ENCODE data around the gene LIN7B. TPM values are rescaled to one million over a fixed set of nuclear protein-coding genes. Genes with fewer than 3 reads are reported as not detected.

The LIN7B gene
- total and polyA plus RNA-seq, 2 experiments from 2014 or later = 1.2 to 10.5 TPM

DNA sequence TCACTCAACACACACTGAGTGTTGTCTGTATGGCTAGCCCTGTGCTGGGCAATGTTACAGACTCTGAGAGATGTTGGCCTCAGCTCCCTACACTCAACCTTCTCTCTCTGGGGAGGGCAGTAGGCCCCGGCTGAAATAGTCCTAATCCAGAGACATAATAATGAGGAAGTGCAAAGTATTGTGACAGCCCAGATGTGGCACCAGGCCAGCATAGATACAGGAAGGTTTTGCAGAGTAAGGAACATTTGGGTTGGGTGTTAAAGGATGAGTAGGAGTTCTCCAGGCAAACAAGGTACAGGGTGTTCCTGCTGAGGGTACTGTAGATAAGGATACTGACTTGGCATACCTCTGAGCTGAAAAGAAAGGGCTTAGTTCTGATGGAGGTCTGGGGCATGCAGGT is 2.4 kb downstream of the LIN7B start:
- Histone ChIP-seq H3K27me3 (ENCODE audit: insufficient read depth) (peaks cover 27% of the 10 kb centered on the region), H3K36me3 (ENCODE audit: insufficient read depth) (no peaks in the 10 kb centered on the region), H3K4me2 (no peak overlapping the region), H4K20me1 (replicated peaks; ENCODE audit: insufficient read depth) (no peaks in the 10 kb centered on the region; the same call in 1 of the 2 replicates), H3K79me2 (replicated peaks; ENCODE audit: insufficient read depth) (no peaks in the 10 kb centered on the region), H3F3A (replicated peaks; ENCODE audit: low read depth) (peaks cover 5% of the 10 kb centered on the region), H3K27ac (ENCODE audit: low read depth) (no peak overlapping the region), H3K9me2 (ENCODE audit: insufficient read depth) (no peaks in the 10 kb centered on the region), H2AFZ (no peak overlapping the region), H3K4me3 (no peak overlapping the region), H3K4me1 (ENCODE audit: insufficient read depth) (peaks cover 8% of the 10 kb centered on the region)
- H3K4me1 Mint-ChIP-seq = peaks cover 14% of the 10 kb centered on the region
- DNase-seq (ENCODE audit: low spot score) = no peak
- no peak for ATAC-seq
- TF ChIP-seq CREB1 (CRISPR knock-in tag; IDR thresholded peaks at IDR 0.05; ENCODE audit: low read depth) = no peak
- TF ChIP-seq, protein P1, sequence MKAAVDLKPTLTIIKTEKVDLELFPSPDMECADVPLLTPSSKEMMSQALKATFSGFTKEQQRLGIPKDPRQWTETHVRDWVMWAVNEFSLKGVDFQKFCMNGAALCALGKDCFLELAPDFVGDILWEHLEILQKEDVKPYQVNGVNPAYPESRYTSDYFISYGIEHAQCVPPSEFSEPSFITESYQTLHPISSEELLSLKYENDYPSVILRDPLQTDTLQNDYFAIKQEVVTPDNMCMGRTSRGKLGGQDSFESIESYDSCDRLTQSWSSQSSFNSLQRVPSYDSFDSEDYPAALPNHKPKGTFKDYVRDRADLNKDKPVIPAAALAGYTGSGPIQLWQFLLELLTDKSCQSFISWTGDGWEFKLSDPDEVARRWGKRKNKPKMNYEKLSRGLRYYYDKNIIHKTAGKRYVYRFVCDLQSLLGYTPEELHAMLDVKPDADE (IDR thresholded peaks at IDR 0.05) = no peak
- TF ChIP-seq ZNF114 (CRISPR knock-in tag; IDR thresholded peaks at IDR 0.05) = no peak
- no peak for TF ChIP-seq POLR2AphosphoS5 (IDR thresholded peaks at IDR 0.05; ENCODE audit: low read depth)
- no peak for TF ChIP-seq STAT1 (IDR thresholded peaks at IDR 0.05; ENCODE audit: unreplicated experiment)
- no peak overlapping the region for H3K27ac Mint-ChIP-seq
- H3K36me3 Mint-ChIP-seq (ENCODE audit: low read depth) = no peaks in the 10 kb centered on the region; the same call in 2 of the 3 replicates
- H3K9me3 Mint-ChIP-seq = no peaks in the 10 kb centered on the region
- no peak overlapping the region for H3K4me3 Mint-ChIP-seq
- H3K27me3 Mint-ChIP-seq (ENCODE audit: insufficient read depth, low read depth, poor library complexity) = peaks cover 40% of the 10 kb centered on the region

DNA sequence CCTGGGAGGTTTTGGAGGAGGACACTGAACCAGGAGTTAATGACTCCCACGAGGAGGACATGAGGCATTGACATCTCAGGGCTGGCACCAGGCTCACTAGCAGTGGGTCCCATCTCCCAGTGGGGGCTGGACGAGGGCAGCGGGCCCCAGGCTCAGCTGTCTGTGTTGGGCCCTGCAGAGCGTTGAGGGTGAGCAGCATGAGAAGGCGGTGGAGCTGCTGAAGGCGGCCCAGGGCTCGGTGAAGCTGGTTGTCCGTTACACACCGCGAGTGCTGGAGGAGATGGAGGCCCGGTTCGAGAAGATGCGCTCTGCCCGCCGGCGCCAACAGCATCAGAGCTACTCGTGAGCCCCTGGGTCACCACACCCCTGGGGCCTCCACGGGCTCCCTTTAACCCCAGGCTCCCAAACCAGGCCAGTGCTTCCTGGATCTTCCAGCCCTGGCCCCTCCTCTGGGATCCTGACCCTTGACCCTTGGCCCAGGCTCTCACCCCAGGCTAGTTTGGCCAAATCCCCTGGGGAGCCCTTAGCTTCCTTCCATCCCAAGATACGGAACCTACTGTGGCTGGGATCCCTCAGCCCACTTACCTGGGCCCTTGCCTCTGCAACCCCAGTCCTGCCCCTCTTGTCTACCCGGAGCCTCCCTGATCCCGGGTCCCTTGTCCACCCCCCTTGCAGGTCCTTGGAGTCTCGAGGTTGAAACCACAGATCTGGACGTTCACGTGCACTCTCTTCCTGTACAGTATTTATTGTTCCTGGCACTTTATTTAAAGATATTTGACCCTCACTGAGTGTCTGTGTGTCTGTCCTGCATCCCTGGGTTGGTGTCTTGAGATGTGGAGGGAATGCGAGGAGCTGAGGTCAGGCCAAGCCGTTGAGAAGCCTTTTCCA is 3.8 kb downstream of the LIN7B start:
- no peak for DNase-seq (ENCODE audit: low spot score)
- H3K27ac ChIP-seq (ENCODE audit: low read depth) = no peak overlapping the region
- H3K27ac Mint-ChIP-seq = peak overlapping the region; percentile 38; the same call in 1 of the 2 replicates
- TF ChIP-seq, protein P2, sequence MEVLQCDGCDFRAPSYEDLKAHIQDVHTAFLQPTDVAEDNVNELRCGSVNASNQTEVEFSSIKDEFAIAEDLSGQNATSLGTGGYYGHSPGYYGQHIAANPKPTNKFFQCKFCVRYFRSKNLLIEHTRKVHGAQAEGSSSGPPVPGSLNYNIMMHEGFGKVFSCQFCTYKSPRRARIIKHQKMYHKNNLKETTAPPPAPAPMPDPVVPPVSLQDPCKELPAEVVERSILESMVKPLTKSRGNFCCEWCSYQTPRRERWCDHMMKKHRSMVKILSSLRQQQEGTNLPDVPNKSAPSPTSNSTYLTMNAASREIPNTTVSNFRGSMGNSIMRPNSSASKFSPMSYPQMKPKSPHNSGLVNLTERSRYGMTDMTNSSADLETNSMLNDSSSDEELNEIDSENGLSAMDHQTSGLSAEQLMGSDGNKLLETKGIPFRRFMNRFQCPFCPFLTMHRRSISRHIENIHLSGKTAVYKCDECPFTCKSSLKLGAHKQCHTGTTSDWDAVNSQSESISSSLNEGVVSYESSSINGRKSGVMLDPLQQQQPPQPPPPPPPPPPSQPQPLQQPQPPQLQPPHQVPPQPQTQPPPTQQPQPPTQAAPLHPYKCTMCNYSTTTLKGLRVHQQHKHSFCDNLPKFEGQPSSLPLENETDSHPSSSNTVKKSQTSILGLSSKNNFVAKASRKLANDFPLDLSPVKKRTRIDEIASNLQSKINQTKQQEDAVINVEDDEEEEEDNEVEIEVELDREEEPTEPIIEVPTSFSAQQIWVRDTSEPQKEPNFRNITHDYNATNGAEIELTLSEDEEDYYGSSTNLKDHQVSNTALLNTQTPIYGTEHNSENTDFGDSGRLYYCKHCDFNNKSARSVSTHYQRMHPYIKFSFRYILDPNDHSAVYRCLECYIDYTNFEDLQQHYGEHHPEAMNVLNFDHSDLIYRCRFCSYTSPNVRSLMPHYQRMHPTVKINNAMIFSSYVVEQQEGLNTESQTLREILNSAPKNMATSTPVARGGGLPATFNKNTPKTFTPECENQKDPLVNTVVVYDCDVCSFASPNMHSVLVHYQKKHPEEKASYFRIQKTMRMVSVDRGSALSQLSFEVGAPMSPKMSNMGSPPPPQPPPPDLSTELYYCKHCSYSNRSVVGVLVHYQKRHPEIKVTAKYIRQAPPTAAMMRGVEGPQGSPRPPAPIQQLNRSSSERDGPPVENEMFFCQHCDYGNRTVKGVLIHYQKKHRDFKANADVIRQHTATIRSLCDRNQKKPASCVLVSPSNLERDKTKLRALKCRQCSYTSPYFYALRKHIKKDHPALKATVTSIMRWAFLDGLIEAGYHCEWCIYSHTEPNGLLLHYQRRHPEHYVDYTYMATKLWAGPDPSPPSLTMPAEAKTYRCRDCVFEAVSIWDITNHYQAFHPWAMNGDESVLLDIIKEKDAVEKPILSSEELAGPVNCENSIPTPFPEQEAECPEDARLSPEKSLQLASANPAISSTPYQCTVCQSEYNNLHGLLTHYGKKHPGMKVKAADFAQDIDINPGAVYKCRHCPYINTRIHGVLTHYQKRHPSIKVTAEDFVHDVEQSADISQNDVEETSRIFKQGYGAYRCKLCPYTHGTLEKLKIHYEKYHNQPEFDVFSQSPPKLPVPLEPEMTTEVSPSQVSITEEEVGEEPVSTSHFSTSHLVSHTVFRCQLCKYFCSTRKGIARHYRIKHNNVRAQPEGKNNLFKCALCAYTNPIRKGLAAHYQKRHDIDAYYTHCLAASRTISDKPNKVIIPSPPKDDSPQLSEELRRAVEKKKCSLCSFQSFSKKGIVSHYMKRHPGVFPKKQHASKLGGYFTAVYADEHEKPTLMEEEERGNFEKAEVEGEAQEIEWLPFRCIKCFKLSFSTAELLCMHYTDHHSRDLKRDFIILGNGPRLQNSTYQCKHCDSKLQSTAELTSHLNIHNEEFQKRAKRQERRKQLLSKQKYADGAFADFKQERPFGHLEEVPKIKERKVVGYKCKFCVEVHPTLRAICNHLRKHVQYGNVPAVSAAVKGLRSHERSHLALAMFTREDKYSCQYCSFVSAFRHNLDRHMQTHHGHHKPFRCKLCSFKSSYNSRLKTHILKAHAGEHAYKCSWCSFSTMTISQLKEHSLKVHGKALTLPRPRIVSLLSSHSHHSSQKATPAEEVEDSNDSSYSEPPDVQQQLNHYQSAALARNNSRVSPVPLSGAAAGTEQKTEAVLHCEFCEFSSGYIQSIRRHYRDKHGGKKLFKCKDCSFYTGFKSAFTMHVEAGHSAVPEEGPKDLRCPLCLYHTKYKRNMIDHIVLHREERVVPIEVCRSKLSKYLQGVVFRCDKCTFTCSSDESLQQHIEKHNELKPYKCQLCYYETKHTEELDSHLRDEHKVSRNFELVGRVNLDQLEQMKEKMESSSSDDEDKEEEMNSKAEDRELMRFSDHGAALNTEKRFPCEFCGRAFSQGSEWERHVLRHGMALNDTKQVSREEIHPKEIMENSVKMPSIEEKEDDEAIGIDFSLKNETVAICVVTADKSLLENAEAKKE (CRISPR knock-in tag; IDR thresholded peaks at IDR 0.05) = no peak
- TF ChIP-seq ZNF114 (CRISPR knock-in tag; IDR thresholded peaks at IDR 0.05) = no peak
- TF ChIP-seq, protein P3, sequence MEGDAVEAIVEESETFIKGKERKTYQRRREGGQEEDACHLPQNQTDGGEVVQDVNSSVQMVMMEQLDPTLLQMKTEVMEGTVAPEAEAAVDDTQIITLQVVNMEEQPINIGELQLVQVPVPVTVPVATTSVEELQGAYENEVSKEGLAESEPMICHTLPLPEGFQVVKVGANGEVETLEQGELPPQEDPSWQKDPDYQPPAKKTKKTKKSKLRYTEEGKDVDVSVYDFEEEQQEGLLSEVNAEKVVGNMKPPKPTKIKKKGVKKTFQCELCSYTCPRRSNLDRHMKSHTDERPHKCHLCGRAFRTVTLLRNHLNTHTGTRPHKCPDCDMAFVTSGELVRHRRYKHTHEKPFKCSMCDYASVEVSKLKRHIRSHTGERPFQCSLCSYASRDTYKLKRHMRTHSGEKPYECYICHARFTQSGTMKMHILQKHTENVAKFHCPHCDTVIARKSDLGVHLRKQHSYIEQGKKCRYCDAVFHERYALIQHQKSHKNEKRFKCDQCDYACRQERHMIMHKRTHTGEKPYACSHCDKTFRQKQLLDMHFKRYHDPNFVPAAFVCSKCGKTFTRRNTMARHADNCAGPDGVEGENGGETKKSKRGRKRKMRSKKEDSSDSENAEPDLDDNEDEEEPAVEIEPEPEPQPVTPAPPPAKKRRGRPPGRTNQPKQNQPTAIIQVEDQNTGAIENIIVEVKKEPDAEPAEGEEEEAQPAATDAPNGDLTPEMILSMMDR (conservative IDR thresholded peaks at IDR 0.05; ENCODE audit: low read depth in 2 of 2) = no peak
- TF ChIP-seq, protein P1 (IDR thresholded peaks at IDR 0.05) = no peak
- TF ChIP-seq STAT1 (IDR thresholded peaks at IDR 0.05; ENCODE audit: unreplicated experiment) = no peak
- no peak for TF ChIP-seq JUNB (IDR thresholded peaks at IDR 0.05; ENCODE audit: unreplicated experiment)
- TF ChIP-seq ZNF331 (CRISPR knock-in tag; IDR thresholded peaks at IDR 0.05; ENCODE audit: low read depth) = no peak

More for the DNA sequence above, 3.8 kb downstream of the LIN7B start:
- Histone ChIP-seq H3K9me2 (ENCODE audit: insufficient read depth) (no peaks in the 10 kb centered on the region), H2AFZ (no peak overlapping the region), H3K27me3 (ENCODE audit: insufficient read depth) (peaks cover 37% of the 10 kb centered on the region), H3K36me3 (ENCODE audit: insufficient read depth) (no peaks in the 10 kb centered on the region), H3K4me2 (peak overlapping the region; percentile 87), H3K4me3 (peak overlapping the region; percentile 84), H3K4me1 (ENCODE audit: insufficient read depth) (peaks cover 8% of the 10 kb centered on the region), H4K20me1 (replicated peaks; ENCODE audit: insufficient read depth) (no peaks in the 10 kb centered on the region; the same call in 1 of the 2 replicates), H3K79me2 (replicated peaks; ENCODE audit: insufficient read depth) (no peaks in the 10 kb centered on the region), H3F3A (replicated peaks; ENCODE audit: low read depth) (peaks cover 5% of the 10 kb centered on the region)
- Mint-ChIP-seq H3K36me3 (ENCODE audit: low read depth) (no peaks in the 10 kb centered on the region; the same call in 2 of the 3 replicates), H3K4me3 (peak overlapping the region; percentile 73), H3K27me3 (ENCODE audit: insufficient read depth, low read depth, poor library complexity) (peaks cover 48% of the 10 kb centered on the region), H3K4me1 (peaks cover 14% of the 10 kb centered on the region), H3K9me3 (no peaks in the 10 kb centered on the region)
- no peak for ATAC-seq

Data from GM23338 (cell line).